Measurements from ENCODE around the gene EEF1G.

Gene EEF1G

DNA sequence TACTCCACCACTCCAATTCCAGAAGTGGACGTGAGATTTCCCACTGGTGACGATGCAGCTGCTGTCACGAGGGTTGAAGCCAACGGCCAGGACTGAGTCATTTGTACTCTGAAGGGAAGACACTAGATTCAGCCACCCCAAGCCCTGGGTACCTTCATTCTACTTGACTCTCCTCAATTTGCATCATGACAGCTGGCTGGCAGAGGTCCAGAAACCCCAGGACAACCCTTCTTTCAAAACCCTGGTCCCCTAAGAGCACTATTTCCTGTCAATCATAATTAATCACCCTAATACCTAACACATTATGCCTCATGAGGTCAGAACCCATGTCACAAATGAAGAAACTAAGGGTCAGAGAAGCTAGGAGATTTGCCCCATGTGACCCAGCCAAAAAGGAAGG is 34.0 kb upstream of the EEF1G start:
- TF ChIP-seq, protein P1, sequence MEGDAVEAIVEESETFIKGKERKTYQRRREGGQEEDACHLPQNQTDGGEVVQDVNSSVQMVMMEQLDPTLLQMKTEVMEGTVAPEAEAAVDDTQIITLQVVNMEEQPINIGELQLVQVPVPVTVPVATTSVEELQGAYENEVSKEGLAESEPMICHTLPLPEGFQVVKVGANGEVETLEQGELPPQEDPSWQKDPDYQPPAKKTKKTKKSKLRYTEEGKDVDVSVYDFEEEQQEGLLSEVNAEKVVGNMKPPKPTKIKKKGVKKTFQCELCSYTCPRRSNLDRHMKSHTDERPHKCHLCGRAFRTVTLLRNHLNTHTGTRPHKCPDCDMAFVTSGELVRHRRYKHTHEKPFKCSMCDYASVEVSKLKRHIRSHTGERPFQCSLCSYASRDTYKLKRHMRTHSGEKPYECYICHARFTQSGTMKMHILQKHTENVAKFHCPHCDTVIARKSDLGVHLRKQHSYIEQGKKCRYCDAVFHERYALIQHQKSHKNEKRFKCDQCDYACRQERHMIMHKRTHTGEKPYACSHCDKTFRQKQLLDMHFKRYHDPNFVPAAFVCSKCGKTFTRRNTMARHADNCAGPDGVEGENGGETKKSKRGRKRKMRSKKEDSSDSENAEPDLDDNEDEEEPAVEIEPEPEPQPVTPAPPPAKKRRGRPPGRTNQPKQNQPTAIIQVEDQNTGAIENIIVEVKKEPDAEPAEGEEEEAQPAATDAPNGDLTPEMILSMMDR (IDR thresholded peaks at IDR 0.05; ENCODE audit: low read depth, low read length): no peak
- H3K4me3 ChIP-seq (ENCODE audit: low read depth, low read length): no peak overlapping the region

DNA sequence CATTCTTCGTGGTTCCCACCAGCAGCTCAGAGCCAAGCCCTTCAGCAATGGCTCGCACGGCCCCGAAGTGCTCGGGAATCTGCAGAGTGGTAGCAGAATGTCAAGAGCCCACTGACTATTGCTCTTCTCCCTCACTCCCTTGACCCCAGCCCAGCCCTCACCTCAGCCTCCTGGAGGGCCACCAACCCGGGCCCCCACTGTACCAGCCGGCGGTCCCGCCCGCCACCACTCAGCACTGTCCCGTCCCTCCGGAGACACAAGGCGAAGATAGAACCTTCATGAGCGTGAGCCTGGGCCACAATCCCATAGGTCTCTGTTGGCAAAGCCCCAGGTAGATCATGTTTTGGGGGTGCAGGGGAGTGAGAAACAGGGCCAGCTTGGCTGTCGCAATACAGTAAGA is 32.2 kb upstream of the EEF1G start:
- TF ChIP-seq, protein P1 (IDR thresholded peaks at IDR 0.05; ENCODE audit: low read depth, low read length): no peak
- H3K4me3 ChIP-seq (ENCODE audit: low read depth, low read length): no peak overlapping the region

- TF ChIP-seq, protein P1 (IDR thresholded peaks at IDR 0.05; ENCODE audit: low read depth, low read length): no peak
- H3K4me3 ChIP-seq (ENCODE audit: low read depth, low read length): no peak overlapping the region
Observed at GRCh38 chr11:62605467-62605866, 31.8 kb upstream of the EEF1G start.

- TF ChIP-seq, protein P1 (IDR thresholded peaks at IDR 0.05; ENCODE audit: low read depth, low read length): no peak
Observed at GRCh38 chr11:62604460-62605120, 30.9 kb upstream of the EEF1G start.

DNA sequence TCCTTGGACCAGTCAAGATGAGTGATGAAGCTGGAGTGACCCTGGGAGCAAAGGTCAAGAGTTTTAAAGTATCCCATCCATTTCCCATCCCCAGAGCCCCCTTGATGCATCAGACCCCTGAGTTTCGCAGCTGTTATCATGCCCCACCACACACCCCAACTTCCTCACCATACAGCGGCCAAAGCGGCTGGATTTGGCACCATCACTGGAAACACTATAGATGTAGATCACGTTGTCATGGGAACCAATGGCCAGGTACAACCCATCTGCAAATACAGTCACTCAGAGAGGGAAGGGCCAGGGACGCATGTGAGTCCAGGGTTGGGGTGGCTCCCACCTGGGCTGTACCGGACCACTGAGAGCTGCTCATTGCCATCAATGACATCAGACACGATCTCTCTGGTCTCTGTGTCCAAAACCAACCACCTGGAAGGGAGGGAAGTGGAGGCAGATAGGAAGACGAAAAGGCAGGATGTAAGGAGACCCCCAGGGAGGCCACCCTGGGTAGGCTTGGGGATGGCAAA is 30.1 kb upstream of the EEF1G start:
- TF ChIP-seq, protein P1 (IDR thresholded peaks at IDR 0.05; ENCODE audit: low read depth, low read length): no peak
- H3K4me3 ChIP-seq (ENCODE audit: low read depth, low read length): no peak overlapping the region

More at GRCh38 chr11:62604460-62605120, 30.9 kb upstream of the EEF1G start:
- H3K4me3 ChIP-seq (ENCODE audit: low read depth, low read length): no peak overlapping the region

DNA sequence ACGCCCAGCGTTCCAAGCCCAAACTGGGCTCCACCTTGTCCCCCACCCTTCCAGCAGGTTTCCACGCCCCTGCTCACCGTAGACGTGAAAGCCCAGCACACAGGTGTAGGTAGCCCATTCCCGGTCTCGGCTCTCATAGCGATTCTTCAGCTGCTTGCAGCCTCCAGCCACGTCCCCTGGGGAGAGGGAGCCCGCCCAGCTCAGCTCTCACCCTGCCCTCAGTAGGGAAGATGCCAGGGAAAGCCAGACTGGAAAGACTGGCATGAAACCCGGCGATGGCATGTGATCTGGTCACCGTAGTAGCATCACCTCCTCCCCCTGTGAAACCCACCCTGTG is 29.3 kb upstream of the EEF1G start:
- no peak overlapping the region for H3K4me3 ChIP-seq (ENCODE audit: low read depth, low read length)
- TF ChIP-seq, protein P1 (IDR thresholded peaks at IDR 0.05; ENCODE audit: low read depth, low read length): no peak

GRCh38 chr11:62602141-62603071 is 28.7 kb upstream of the EEF1G start:
- TF ChIP-seq, protein P1 (IDR thresholded peaks at IDR 0.05; ENCODE audit: low read depth, low read length): no peak
- H3K4me3 ChIP-seq (ENCODE audit: low read depth, low read length): peak overlapping the region; percentile 79

Measured in WI38 (cell line).